Parathyroid adenoma (tissue), 2 donors: ENCODE data around the gene KLK10.

Experiments used
- H2AFZ ChIP-seq: fragments of 300-600 bp; sonication (generic); one replicate; pipeline ENCODE4 v1.7.0; 2017; ENCODE audit warnings: antibody characterized with exemption, mild to moderate bottlenecking
- H3K27ac ChIP-seq: fragments of 300-600 bp; sonication (generic); one replicate; pipeline ENCODE4 v1.7.0; 2017
- H3K27me3 ChIP-seq: fragments of 300-600 bp; sonication (generic); one replicate; pipeline ENCODE4 v1.7.0; 2017; ENCODE audit warnings: low read length; ENCODE audit not compliant: control insufficient read depth, insufficient read depth
- H3K36me3 ChIP-seq: fragments of 300-600 bp; sonication (generic); one replicate; pipeline ENCODE4 v1.7.0; 2017; ENCODE audit warnings: low read length; ENCODE audit not compliant: control insufficient read depth, insufficient read depth
- H3K4me1 ChIP-seq: fragments of 300-600 bp; sonication (generic); one replicate; pipeline ENCODE4 v1.7.0; 2017; ENCODE audit warnings: control low read depth
- H3K4me2 ChIP-seq: fragments of 300-600 bp; sonication (generic); one replicate; pipeline ENCODE4 v1.7.0; 2017; ENCODE audit warnings: low read length
- H3K4me3 ChIP-seq: fragments of 300-600 bp; sonication (generic); one replicate; pipeline ENCODE4 v1.7.0; 2017; ENCODE audit warnings: low read depth, low read length
- H3K79me2 ChIP-seq: fragments of 300-600 bp; sonication (generic); one replicate; pipeline ENCODE4 v1.7.0; 2017; ENCODE audit warnings: control low read depth
- H3K9ac ChIP-seq: fragments of 300-600 bp; sonication (generic); one replicate; pipeline ENCODE4 v1.7.0; 2017; ENCODE audit warnings: mild to moderate bottlenecking
- H3K9me3 ChIP-seq: fragments of 300-600 bp; sonication (generic); one replicate; pipeline ENCODE4 v1.7.0; 2017; ENCODE audit warnings: low read length; ENCODE audit not compliant: control insufficient read depth
- TF ChIP-seq, protein P1 (sequence below): fragments of 300-600 bp; sonication (generic); IDR thresholded peaks from one replicate; pipeline ENCODE4 v1.7.0; 2017; ENCODE audit warnings: antibody characterized with exemption, mild to moderate bottlenecking
- donor health status: primary hyperparathyroidism.

KLK10 gene

DNA sequence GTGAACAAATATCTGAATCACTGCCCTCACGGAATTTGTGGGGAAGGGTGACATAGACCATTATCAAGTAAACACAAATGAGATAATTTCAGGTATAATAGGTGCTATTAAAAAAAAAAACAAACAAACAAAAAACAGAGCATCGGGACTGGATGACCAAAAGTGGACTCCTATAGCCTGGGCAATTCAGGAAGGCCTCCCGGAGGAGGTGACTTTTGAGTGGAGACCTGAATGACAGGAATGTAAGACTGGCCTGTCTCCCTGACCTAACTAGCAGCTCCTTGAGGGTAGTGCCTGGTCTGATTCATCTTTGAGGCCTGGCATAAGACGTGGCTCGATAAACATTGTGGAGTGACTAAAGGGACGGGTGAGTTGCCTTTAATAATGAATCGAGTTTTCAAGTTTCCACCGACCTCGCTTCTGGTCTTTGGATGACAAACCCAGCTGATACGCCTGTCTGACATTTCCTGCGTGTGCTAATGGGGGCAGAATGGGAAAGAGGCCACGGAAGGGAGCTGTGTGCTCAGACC lies 6.8 kb downstream of the KLK10 start:
- Histone ChIP-seq H3K79me2 (no peaks in the 10 kb centered on the region), H3K27ac (no peak overlapping the region), H3K4me3 (no peak overlapping the region), H2AFZ (no peak overlapping the region), H3K9me3 (no peaks in the 10 kb centered on the region), H3K4me1 (peaks cover 5% of the 10 kb centered on the region), H3K9ac (no peak overlapping the region), H3K4me2 (no peak overlapping the region), H3K36me3 (no peaks in the 10 kb centered on the region), H3K27me3 (no peaks in the 10 kb centered on the region)
- TF ChIP-seq, protein P1, sequence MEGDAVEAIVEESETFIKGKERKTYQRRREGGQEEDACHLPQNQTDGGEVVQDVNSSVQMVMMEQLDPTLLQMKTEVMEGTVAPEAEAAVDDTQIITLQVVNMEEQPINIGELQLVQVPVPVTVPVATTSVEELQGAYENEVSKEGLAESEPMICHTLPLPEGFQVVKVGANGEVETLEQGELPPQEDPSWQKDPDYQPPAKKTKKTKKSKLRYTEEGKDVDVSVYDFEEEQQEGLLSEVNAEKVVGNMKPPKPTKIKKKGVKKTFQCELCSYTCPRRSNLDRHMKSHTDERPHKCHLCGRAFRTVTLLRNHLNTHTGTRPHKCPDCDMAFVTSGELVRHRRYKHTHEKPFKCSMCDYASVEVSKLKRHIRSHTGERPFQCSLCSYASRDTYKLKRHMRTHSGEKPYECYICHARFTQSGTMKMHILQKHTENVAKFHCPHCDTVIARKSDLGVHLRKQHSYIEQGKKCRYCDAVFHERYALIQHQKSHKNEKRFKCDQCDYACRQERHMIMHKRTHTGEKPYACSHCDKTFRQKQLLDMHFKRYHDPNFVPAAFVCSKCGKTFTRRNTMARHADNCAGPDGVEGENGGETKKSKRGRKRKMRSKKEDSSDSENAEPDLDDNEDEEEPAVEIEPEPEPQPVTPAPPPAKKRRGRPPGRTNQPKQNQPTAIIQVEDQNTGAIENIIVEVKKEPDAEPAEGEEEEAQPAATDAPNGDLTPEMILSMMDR = no peak

DNA sequence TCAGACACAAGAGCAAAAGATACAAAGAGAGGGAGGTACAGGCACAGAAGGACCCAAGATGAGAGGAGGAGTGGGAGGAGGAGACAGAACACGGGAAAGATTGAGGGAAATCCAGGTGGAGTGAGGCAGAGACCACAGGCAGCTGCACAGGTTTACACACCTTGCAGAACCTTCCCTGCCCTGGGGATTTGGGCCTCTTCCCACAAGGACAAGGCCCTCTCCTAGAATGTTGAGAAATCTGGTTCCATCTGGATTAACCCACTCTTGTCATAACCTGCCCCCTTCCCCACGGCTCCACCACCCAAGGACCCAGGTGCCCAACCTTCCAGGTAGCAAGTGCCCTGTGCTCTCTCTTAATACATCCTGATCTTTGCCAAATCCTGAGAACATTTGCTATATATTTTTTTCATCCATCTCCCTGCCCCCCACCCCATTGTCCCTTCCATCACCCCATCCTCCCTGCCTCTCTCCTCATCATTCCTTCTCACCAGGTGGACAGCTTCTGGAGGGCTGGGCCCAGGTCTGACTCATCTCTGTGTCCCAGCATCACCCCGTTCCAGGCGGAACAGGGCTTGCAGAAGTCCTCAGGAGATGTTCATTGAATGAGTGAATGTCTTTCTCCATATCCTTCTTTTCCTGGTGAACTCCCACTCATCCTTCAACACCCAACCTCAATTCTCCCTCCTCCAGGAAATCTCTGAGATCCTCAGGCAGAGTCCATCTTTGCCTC lies 9.3 kb downstream of the KLK10 start:
- TF ChIP-seq, protein P1 = no peak
- Histone ChIP-seq H3K9me3 (no peaks in the 10 kb centered on the region), H3K4me1 (no peaks in the 10 kb centered on the region), H3K27me3 (no peaks in the 10 kb centered on the region), H3K36me3 (no peaks in the 10 kb centered on the region), H3K79me2 (no peaks in the 10 kb centered on the region), H3K27ac (no peak overlapping the region), H3K9ac (no peak overlapping the region), H3K4me2 (no peak overlapping the region), H3K4me3 (no peak overlapping the region), H2AFZ (no peak overlapping the region)

DNA sequence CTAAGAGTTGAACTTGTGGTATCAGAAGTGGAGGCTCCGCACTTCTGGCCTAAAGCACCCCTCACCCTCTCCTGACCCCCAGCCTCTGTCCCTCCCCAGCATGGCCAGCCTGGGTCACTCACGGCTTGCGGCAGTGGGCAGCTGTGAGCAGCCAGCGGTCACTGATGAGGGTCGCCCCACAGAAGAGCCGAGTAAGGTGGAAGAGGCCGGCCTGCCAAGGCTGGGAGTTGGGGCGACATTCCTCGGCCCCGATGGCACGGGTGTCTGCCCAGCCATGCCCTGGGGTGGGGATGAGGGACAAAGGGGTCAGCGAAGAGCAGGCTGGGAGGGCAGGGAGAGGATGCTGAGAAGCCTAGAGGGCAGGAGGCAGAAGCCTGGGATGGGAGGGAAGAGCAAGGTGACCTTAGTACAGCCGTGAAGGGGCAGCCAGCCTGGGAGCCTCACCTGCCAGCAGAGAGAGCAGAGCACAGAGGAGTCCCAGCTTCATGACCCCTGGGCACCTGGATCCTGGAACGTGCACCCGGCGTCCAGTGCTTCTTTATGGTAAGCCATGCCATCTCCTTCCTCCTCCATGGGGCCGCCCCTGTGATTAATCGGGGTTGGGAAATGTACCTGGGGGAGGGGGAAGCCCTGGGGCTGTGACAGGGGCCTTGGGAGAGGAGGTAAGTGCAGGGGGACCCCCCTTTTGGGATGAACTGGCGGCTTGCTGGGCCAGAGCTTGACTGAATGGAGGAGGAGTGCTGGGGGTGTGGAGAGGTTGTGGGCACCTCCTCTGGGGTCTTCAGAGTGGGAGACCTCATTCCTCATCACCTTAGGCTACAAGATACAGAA lies 10.2 kb downstream of the KLK10 start:
- no peak overlapping the region for H2AFZ ChIP-seq
- no peaks in the 10 kb centered on the region for H3K4me1 ChIP-seq
- no peaks in the 10 kb centered on the region for H3K79me2 ChIP-seq
- H3K4me3 ChIP-seq = no peak overlapping the region
- H3K9me3 ChIP-seq = no peaks in the 10 kb centered on the region
- no peaks in the 10 kb centered on the region for H3K36me3 ChIP-seq
- H3K9ac ChIP-seq = no peak overlapping the region
- no peak overlapping the region for H3K4me2 ChIP-seq
- TF ChIP-seq, protein P1 = no peak
- H3K27ac ChIP-seq = no peak overlapping the region
- no peaks in the 10 kb centered on the region for H3K27me3 ChIP-seq

DNA sequence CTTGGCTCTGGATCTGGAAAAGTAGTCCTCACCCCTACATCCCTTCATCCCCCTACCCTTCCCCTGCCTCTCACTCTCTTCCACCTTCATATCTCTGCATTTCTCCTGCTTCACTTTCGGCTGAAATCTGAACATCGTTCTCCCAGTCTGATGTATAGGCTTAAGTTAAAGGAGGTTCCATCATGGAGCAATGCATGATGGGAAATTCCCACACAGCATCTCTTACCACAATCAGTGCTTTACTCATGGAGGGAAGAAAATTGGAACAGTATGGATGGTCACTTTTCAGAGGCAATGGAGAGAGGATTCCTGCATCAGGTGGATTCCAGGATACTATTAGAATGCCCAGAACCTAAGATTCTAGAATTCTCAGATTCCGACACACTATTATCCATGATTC lies 12.0 kb downstream of the KLK10 start:
- no peaks in the 10 kb centered on the region for H3K27me3 ChIP-seq
- no peaks in the 10 kb centered on the region for H3K79me2 ChIP-seq
- H3K27ac ChIP-seq = no peak overlapping the region
- no peak overlapping the region for H3K4me2 ChIP-seq
- H3K9ac ChIP-seq = no peak overlapping the region
- no peak overlapping the region for H3K4me3 ChIP-seq
- H3K4me1 ChIP-seq = no peaks in the 10 kb centered on the region
- H2AFZ ChIP-seq = no peak overlapping the region
- H3K9me3 ChIP-seq = no peaks in the 10 kb centered on the region
- H3K36me3 ChIP-seq = no peaks in the 10 kb centered on the region
- TF ChIP-seq, protein P1 = no peak
